GM18498 (cell line): Measurements from ENCODE around the gene BICC1.

Experiments used
- ATAC-seq: cut with Tn5 transposase; IDR thresholded peaks from one replicate; pipeline ENCODE4 v1.9.1; 2021; ENCODE audit warnings: mild to moderate bottlenecking, moderate library complexity; ENCODE audit not compliant: unreplicated experiment

Gene BICC1

GRCh38 chr10:58556516-58557165, 44.0 kb downstream of the BICC1 start:
- no peak for ATAC-seq

GRCh38 chr10:58557714-58558113, 45.0 kb downstream of the BICC1 start:
- ATAC-seq = no peak

- ATAC-seq = no peak
These were observed 47.4 kb downstream of the BICC1 start for GRCh38 chr10:58560068-58560467.

- ATAC-seq = no peak
These were observed 52.6 kb downstream of the BICC1 start for GRCh38 chr10:58565271-58565670.

GRCh38 chr10:58567652-58568051, 55.0 kb downstream of the BICC1 start:
- no peak for ATAC-seq

- ATAC-seq = no peak
These were observed 55.8 kb downstream of the BICC1 start for GRCh38 chr10:58568428-58568935.

- no peak for ATAC-seq
These were observed 57.6 kb downstream of the BICC1 start for GRCh38 chr10:58570307-58570723.

GRCh38 chr10:58570979-58571378, 58.3 kb downstream of the BICC1 start:
- no peak for ATAC-seq

GRCh38 chr10:58573144-58573543, 60.5 kb downstream of the BICC1 start:
- no peak for ATAC-seq

- no peak for ATAC-seq
These were observed 61.4 kb downstream of the BICC1 start for GRCh38 chr10:58574058-58574457.

GRCh38 chr10:58575491-58575890, 62.8 kb downstream of the BICC1 start:
- ATAC-seq = no peak

GRCh38 chr10:58576751-58577436, 64.2 kb downstream of the BICC1 start:
- ATAC-seq = no peak

GRCh38 chr10:58577437-58577777, 64.7 kb downstream of the BICC1 start:
- ATAC-seq = no peak

GRCh38 chr10:58578366-58578765, 65.7 kb downstream of the BICC1 start:
- no peak for ATAC-seq

- no peak for ATAC-seq
These were observed 66.5 kb downstream of the BICC1 start for GRCh38 chr10:58579011-58579655.

GRCh38 chr10:58582045-58582444, 69.4 kb downstream of the BICC1 start:
- ATAC-seq = no peak

GRCh38 chr10:58585435-58585834, 72.8 kb downstream of the BICC1 start:
- ATAC-seq = no peak

- ATAC-seq = no peak
These were observed 73.9 kb downstream of the BICC1 start for GRCh38 chr10:58586282-58587245.

- no peak for ATAC-seq
These were observed 75.0 kb downstream of the BICC1 start for GRCh38 chr10:58587676-58588075.

- no peak for ATAC-seq
These were observed 76.1 kb downstream of the BICC1 start for GRCh38 chr10:58588673-58589265.
